T-helper 2 cell treated with Interferon-gamma antibody and Interleukin-4, amounts not matched to agents 5 μg/mL and 100 μg/mL, for 36 hours (primary cell): ENCODE results near the gene KCNQ1.

Experiments used
- DNase-seq: peaks from one replicate; pipeline ENCODE4 v3.0.0; 2021; ENCODE audit warnings: low spot score
- H3K27ac Mint-ChIP-seq: one replicate; pipeline ENCODE4 v1.8.0; 2021; ENCODE audit warnings: mild to moderate bottlenecking, mixed read lengths
- H3K27me3 Mint-ChIP-seq: one replicate; pipeline ENCODE4 v1.8.0; 2021; ENCODE audit warnings: low read depth, mixed read lengths
- H3K36me3 Mint-ChIP-seq: one replicate; pipeline ENCODE4 v1.8.0; 2021; ENCODE audit warnings: low read depth, mixed read lengths
- H3K4me1 Mint-ChIP-seq: one replicate; pipeline ENCODE4 v1.8.0; 2021; ENCODE audit warnings: low read depth, mixed read lengths
- H3K4me3 Mint-ChIP-seq: one replicate; pipeline ENCODE4 v1.8.0; 2022; ENCODE audit warnings: mild to moderate bottlenecking, moderate library complexity, mixed read lengths
- H3K9me3 Mint-ChIP-seq: one replicate; pipeline ENCODE4 v1.8.0; 2021; ENCODE audit warnings: mixed read lengths

KCNQ1 gene

GRCh38 chr11:2719831-2720590 lies 275.2 kb downstream of the KCNQ1 start:
- Mint-ChIP-seq H3K27me3 (no peaks in the 10 kb centered on the region), H3K9me3 (no peaks in the 10 kb centered on the region), H3K36me3 (no peaks in the 10 kb centered on the region), H3K4me3 (no peak overlapping the region), H3K4me1 (no peaks in the 10 kb centered on the region), H3K27ac (no peak overlapping the region)
- DNase-seq: no peak

GRCh38 chr11:2721210-2721916 lies 276.6 kb downstream of the KCNQ1 start:
- DNase-seq: no peak
- H3K4me3 Mint-ChIP-seq: no peak overlapping the region

GRCh38 chr11:2722955-2723354 lies 278.1 kb downstream of the KCNQ1 start:
- no peak overlapping the region for H3K4me3 Mint-ChIP-seq
- DNase-seq: no peak
- H3K27me3 Mint-ChIP-seq: no peaks in the 10 kb centered on the region
- no peaks in the 10 kb centered on the region for H3K9me3 Mint-ChIP-seq
- no peaks in the 10 kb centered on the region for H3K36me3 Mint-ChIP-seq
- H3K27ac Mint-ChIP-seq: no peak overlapping the region
- H3K4me1 Mint-ChIP-seq: no peaks in the 10 kb centered on the region

More at GRCh38 chr11:2721210-2721916, 276.6 kb downstream of the KCNQ1 start:
- Mint-ChIP-seq H3K27me3 (no peaks in the 10 kb centered on the region), H3K36me3 (no peaks in the 10 kb centered on the region), H3K9me3 (no peaks in the 10 kb centered on the region), H3K4me1 (no peaks in the 10 kb centered on the region), H3K27ac (no peak overlapping the region)

- Mint-ChIP-seq H3K9me3 (no peaks in the 10 kb centered on the region), H3K4me1 (no peaks in the 10 kb centered on the region), H3K27ac (no peak overlapping the region), H3K4me3 (no peak overlapping the region), H3K36me3 (no peaks in the 10 kb centered on the region), H3K27me3 (no peaks in the 10 kb centered on the region)
- DNase-seq: no peak
These were observed 279.3 kb downstream of the KCNQ1 start for GRCh38 chr11:2724104-2724503.

GRCh38 chr11:2724653-2725367 lies 280.0 kb downstream of the KCNQ1 start:
- H3K27me3 Mint-ChIP-seq: no peaks in the 10 kb centered on the region
- no peak overlapping the region for H3K27ac Mint-ChIP-seq
- DNase-seq: no peak
- no peak overlapping the region for H3K4me3 Mint-ChIP-seq
- H3K9me3 Mint-ChIP-seq: no peaks in the 10 kb centered on the region
- no peaks in the 10 kb centered on the region for H3K36me3 Mint-ChIP-seq
- no peaks in the 10 kb centered on the region for H3K4me1 Mint-ChIP-seq

GRCh38 chr11:2725368-2726300 lies 280.8 kb downstream of the KCNQ1 start:
- Mint-ChIP-seq H3K4me3 (no peak overlapping the region), H3K27me3 (no peaks in the 10 kb centered on the region), H3K4me1 (no peaks in the 10 kb centered on the region), H3K36me3 (no peaks in the 10 kb centered on the region), H3K27ac (no peak overlapping the region), H3K9me3 (no peaks in the 10 kb centered on the region)
- DNase-seq: no peak

- no peak overlapping the region for H3K27ac Mint-ChIP-seq
These were observed 282.2 kb downstream of the KCNQ1 start for GRCh38 chr11:2726964-2727363.

GRCh38 chr11:2728128-2728662 lies 283.4 kb downstream of the KCNQ1 start:
- no peak for DNase-seq
- H3K27ac Mint-ChIP-seq: no peak overlapping the region
- H3K36me3 Mint-ChIP-seq: no peaks in the 10 kb centered on the region
- no peak overlapping the region for H3K4me3 Mint-ChIP-seq
- H3K9me3 Mint-ChIP-seq: no peaks in the 10 kb centered on the region
- no peaks in the 10 kb centered on the region for H3K4me1 Mint-ChIP-seq
- H3K27me3 Mint-ChIP-seq: no peaks in the 10 kb centered on the region

More at GRCh38 chr11:2726964-2727363, 282.2 kb downstream of the KCNQ1 start:
- Mint-ChIP-seq H3K27me3 (no peaks in the 10 kb centered on the region), H3K9me3 (no peaks in the 10 kb centered on the region), H3K36me3 (no peaks in the 10 kb centered on the region), H3K4me1 (no peaks in the 10 kb centered on the region), H3K4me3 (no peak overlapping the region)
- no peak for DNase-seq

- no peak overlapping the region for H3K4me3 Mint-ChIP-seq
- no peaks in the 10 kb centered on the region for H3K9me3 Mint-ChIP-seq
- H3K27me3 Mint-ChIP-seq: no peaks in the 10 kb centered on the region
- H3K27ac Mint-ChIP-seq: no peak overlapping the region
- H3K36me3 Mint-ChIP-seq: no peaks in the 10 kb centered on the region
- DNase-seq: no peak
- H3K4me1 Mint-ChIP-seq: no peaks in the 10 kb centered on the region
These were observed 284.0 kb downstream of the KCNQ1 start for GRCh38 chr11:2728663-2729332.

- Mint-ChIP-seq H3K27ac (no peak overlapping the region), H3K36me3 (no peaks in the 10 kb centered on the region), H3K27me3 (no peaks in the 10 kb centered on the region), H3K4me3 (no peak overlapping the region), H3K9me3 (no peaks in the 10 kb centered on the region), H3K4me1 (no peaks in the 10 kb centered on the region)
- no peak for DNase-seq
These were observed 285.0 kb downstream of the KCNQ1 start for GRCh38 chr11:2729841-2730240.

GRCh38 chr11:2730272-2731129 lies 285.7 kb downstream of the KCNQ1 start:
- no peaks in the 10 kb centered on the region for H3K4me1 Mint-ChIP-seq
- no peaks in the 10 kb centered on the region for H3K9me3 Mint-ChIP-seq
- no peaks in the 10 kb centered on the region for H3K27me3 Mint-ChIP-seq
- H3K27ac Mint-ChIP-seq: no peak overlapping the region
- DNase-seq: no peak
- H3K36me3 Mint-ChIP-seq: no peaks in the 10 kb centered on the region
- H3K4me3 Mint-ChIP-seq: no peak overlapping the region
